Peyer's patch (tissue), 4 donors: ENCODE measurements around the gene SPHK1.

Experiments
- POLR2A ChIP-seq, 2 donors: fragments of 450-650 bp; IDR thresholded peaks; one replicate each; pipeline ENCODE4 v1.5.1; 2017; ENCODE audit warnings: antibody characterized with exemption in 2 of 2, mild to moderate bottlenecking in 2 of 2, moderate library complexity in 2 of 2
- TF ChIP-seq, protein P1 (sequence below), 6 experiments: fragments of 450-650 bp in 4 of 6; fragments of 200-600 bp in 2 of 6; sonication (generic) in 1 of 6; IDR thresholded peaks; one replicate each; pipeline ENCODE4 v1.5.1; 2017 to 2019; ENCODE audit warnings: antibody characterized with exemption in 6 of 6, mild to moderate bottlenecking in 3 of 6, moderate library complexity in 1 of 6

DNA sequence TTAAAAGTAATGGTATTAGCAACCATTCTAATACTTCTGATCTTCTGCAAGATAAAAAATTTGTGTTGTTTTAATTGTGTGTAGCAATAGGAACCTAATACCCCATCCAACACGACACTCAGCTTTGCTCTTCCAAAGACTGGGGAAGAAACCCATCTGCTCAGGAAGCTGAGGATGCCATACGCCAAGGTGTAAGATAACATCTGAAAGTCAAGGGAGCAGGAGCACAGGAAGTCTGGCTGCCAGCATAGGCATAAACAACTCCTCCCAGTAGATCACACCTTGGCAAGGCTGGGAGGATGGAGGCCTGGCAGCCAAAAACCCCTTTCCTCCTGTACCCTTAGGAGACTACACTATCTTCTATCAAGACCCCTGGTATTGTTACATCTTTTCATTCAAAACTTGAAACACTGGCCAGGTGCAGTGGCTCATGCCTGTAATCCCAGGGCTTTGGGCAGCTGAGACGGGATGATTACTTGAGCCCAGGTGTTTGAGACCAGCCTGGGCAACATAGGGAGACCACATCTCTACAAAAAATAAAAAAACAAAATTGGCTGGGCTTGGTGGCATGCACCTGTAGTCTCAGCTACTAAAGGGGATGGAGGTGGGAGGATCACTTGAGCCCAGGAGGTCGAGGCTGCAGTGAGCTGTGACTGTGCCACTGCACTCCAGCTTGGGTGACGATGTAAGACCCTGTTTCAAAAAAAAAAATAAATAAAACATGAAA is 5.7 kb upstream of the SPHK1 start:
- TF ChIP-seq, protein P1, sequence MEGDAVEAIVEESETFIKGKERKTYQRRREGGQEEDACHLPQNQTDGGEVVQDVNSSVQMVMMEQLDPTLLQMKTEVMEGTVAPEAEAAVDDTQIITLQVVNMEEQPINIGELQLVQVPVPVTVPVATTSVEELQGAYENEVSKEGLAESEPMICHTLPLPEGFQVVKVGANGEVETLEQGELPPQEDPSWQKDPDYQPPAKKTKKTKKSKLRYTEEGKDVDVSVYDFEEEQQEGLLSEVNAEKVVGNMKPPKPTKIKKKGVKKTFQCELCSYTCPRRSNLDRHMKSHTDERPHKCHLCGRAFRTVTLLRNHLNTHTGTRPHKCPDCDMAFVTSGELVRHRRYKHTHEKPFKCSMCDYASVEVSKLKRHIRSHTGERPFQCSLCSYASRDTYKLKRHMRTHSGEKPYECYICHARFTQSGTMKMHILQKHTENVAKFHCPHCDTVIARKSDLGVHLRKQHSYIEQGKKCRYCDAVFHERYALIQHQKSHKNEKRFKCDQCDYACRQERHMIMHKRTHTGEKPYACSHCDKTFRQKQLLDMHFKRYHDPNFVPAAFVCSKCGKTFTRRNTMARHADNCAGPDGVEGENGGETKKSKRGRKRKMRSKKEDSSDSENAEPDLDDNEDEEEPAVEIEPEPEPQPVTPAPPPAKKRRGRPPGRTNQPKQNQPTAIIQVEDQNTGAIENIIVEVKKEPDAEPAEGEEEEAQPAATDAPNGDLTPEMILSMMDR (IDR thresholded peaks at IDR 0.05): no peak
- TF ChIP-seq POLR2A (IDR thresholded peaks at IDR 0.05): no peak
